ENCODE results near the gene PFDN6. TPM values are rescaled to one million over a fixed set of nuclear protein-coding genes. Genes with fewer than 3 reads are reported as not detected.
"Not testable (repeated sequence)": the region's sequence is repeated elsewhere in the genome, so short reads cannot be mapped to it uniquely, and the experiment has no call there.

Gene PFDN6
- polyA plus RNA-seq, 3 donors from 2014 or later, result 25.7 to 55.6 (median 49.2) TPM

DNA sequence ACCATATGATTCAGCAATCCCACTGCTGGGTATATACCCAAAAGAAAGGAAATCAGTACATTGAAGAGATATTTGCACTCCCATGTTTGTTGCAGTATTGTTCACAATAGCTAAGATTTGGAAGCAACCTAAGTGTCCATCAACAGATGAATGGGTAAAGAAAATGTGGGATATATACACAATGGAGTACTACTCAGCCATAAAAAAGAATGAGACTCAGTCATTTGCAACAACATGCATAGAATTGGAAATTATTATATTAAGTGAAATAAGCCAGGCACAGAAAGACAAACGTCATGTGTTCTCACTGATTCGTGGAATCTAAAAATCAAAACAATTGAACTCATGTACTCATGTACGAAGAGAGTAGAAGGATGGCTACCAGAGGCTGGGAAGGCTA, 26.9 kb upstream of the PFDN6 start:
- Mint-ChIP-seq H3K27ac (peak overlapping the region in 1 of 6 donors; percentile 32), H3K36me3 (peaks cover 23 to 45% (median 25%) of the 10 kb centered on the region in 3 donors)
- DNase-seq; H3K9me3 Mint-ChIP-seq; H3K27me3 Mint-ChIP-seq (ENCODE audit: low read depth in 3 of 3); H3K4me1 Mint-ChIP-seq; H3K4me3 Mint-ChIP-seq: not testable (repeated sequence)

DNA sequence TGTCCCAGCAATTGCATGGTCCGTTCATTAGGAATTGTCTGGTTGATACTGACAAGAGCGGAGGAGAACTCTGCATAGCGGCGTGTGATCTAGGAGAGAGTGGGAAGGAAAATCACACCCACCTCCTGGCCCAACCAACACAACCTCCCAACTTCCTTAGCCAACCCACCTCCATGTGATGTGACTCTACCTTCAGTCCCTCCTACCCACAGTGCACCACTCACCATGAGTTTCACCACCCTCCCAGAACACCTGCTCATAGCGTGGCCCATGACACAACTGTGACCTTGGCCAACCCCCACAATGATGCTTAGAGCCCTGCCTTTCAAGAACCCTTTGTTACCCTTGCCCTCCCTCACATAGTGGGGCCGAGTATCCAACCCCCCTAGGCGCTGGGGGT, 25.4 kb upstream of the PFDN6 start:
- H3K27me3 Mint-ChIP-seq (ENCODE audit: low read depth in 3 of 3), result no peaks in the 10 kb centered on the region
- no peak overlapping the region for H3K4me3 Mint-ChIP-seq
- H3K4me1 Mint-ChIP-seq, result peaks cover 0 to 2% of the 10 kb centered on the region in 2 donors
- peak overlapping the region in 1 of 6 donors; percentile 48 for H3K27ac Mint-ChIP-seq
- H3K9me3 Mint-ChIP-seq, result no peaks in the 10 kb centered on the region
- peaks cover 31 to 58% (median 37%) of the 10 kb centered on the region in 3 donors for H3K36me3 Mint-ChIP-seq
- no peak for DNase-seq

DNA sequence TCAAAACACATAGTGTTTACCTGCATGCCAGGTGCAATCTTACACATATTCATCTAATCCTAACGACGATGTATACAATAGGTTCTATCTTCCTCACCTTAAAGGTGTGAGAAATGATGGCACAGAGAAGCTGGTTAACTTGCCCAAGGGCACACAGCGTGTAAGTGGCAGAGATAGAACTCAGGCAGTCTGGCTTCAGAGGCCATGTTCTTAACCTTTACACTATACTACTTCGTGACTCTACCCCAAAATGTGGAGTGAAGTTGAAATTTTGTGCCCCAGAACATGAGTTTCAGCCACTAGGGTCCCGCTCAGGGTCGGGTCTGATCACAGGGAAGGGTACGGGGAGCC, 18.3 kb upstream of the PFDN6 start:
- Mint-ChIP-seq H3K36me3 (peaks cover 28 to 50% (median 29%) of the 10 kb centered on the region in 3 donors), H3K27ac (peak overlapping the region; percentile 96 to 100 (median 99)), H3K4me1 (peaks cover 53 to 65% of the 10 kb centered on the region in 2 donors), H3K9me3 (no peaks in the 10 kb centered on the region), H3K4me3 (peak overlapping the region; percentile 96 to 100 (median 98)), H3K27me3 (ENCODE audit: low read depth in 3 of 3) (peaks cover 8 to 15% (median 12%) of the 10 kb centered on the region in 3 donors)
- no peak for DNase-seq

DNA sequence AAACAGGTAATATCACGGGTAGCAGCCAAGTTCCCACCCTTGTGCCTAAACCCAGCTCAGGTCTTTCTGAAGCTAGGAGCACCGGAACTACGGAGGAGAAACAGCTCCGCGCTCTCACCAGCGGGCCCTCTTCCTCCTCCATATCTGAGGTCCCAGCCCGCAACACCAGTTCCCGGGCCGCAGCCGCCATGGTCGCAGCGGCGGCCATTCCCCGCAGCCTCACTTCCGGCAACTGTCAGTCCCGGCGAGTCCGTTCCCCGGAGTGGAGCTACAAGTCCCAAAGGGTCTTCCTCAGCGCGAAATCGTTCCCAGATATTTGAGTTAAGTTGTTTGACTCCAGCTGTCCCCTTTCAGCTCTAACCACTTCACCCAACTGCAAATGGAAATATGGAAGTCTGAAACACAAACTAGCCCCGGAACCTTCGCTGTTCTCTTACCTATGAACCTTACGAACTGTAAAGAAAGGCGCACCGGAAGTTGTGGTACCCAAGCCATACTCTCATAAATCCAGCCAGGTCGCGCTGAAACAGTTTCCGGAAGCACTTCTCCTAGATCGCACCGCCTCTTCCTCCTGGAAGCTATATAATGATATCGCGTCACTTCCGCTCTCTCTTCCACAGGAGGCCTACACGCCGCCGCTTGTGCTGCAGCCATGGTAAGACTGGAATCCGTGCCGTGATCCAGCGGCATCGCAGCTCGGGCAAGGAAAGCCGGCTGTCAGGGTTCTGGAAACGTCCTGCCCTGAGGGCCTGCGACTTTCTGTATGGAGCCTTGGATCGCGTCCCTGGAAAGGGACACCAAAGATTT, 17.7 kb upstream of the PFDN6 start, which contains the start of the genes RPS18 and VPS52:
TSS of gene RPS18 (plus strand) at position 608 of the 807 bp plus-strand sequence. CDS start at position 653, 45 bp downstream.
TSS of gene VPS52 (minus strand) at position 409 of the 807 bp plus-strand sequence. CDS start at position 208, 201 bp downstream.
- Mint-ChIP-seq H3K27me3 (ENCODE audit: low read depth in 3 of 3) (peaks cover 8 to 18% (median 17%) of the 10 kb centered on the region in 3 donors), H3K9me3 (no peaks in the 10 kb centered on the region), H3K4me1 (peaks cover 59 to 71% of the 10 kb centered on the region in 2 donors), H3K4me3 (peak within 1 kb of the TSS; percentile 96 to 100 (median 98)), H3K27ac (peak within 1 kb of the TSS; percentile 96 to 100 (median 99)), H3K36me3 (peaks cover 24 to 50% (median 28%) of the 10 kb centered on the region in 3 donors)
- peak; percentile 91 to 95 (median 95) for DNase-seq

DNA sequence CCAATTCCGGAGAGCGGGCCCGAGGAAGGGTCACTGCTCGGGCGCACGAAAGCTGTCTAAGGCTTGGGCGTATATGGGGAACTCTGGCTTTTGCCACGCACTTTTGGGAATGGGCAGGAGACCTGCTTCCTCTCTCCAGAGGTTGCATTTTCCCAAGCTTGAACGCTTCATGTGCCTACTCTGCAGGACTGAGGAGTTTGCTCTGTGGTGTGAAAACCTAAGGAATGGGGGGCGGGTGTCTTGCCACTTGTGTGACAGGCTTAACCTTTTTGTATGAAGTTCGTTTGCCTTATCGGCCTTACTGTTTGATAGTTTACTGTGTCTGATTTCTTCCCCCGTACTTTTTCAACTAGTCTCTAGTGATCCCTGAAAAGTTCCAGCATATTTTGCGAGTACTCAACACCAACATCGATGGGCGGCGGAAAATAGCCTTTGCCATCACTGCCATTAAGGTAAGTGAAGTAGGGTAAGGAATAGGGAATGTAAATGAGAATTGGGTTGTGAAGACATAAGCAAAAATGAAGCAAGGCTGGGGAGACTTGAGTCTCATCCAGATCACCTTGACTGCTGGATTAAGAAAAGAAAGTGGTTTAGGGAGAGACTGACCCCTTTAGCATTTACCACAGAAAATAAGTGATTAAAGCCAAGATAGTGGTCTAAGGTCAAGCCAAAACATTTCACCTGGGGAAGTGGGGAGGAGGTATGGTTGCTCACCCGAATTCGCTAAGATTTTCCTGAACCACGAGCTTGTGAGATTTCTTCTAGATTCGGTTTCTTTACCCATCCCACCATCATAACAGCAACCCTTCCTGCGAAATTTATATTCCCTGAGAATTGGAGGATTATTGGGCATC, 16.9 kb upstream of the PFDN6 start:
- Mint-ChIP-seq H3K27me3 (ENCODE audit: low read depth in 3 of 3) (peaks cover 8 to 22% (median 21%) of the 10 kb centered on the region in 3 donors), H3K36me3 (peaks cover 22 to 45% (median 23%) of the 10 kb centered on the region in 3 donors), H3K9me3 (no peaks in the 10 kb centered on the region), H3K4me1 (peaks cover 60 to 73% of the 10 kb centered on the region in 2 donors), H3K27ac (peak overlapping the region; percentile 96 to 100 (median 99)), H3K4me3 (peak overlapping the region; percentile 96 to 100 (median 98))
- DNase-seq, result no peak

DNA sequence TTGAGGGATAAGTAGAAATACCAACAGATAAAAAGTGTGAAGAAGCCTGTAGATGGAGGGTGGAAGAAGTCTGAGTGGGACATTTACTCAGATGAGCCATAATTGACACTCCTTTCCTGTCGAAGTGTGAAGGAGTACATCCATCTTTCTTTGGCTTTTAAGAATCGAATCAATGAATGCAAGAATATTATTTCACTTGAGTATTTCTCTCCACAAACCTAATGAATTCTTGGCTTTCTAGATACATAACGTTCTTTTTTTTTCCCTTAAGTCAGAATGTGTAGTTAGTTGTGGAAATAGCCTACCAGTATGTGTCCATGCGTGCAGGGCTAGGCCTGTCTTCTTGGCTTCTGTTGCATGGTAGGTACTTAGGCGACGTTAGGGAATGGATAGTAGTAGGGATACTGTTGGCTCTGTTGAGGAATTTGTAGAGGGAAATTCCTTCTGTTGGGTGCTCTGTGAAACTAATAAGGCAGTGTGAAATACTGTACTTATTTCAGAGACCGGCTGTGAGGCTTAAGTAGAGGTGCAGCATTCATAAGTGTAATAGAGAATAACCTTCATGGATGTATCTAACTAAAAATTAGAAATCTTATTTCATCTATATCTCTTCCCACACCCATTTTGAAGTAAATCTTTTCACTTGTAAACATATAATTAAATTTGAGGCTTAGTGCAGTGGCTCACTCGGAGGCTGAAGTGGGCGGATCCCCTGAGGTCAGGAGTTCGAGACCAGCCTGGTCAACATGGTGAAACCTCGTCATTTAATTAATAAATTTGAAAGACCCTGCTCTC, 16.1 kb upstream of the PFDN6 start:
- H3K4me1 Mint-ChIP-seq, result peaks cover 67 to 81% of the 10 kb centered on the region in 2 donors
- DNase-seq, result no peak

DNA sequence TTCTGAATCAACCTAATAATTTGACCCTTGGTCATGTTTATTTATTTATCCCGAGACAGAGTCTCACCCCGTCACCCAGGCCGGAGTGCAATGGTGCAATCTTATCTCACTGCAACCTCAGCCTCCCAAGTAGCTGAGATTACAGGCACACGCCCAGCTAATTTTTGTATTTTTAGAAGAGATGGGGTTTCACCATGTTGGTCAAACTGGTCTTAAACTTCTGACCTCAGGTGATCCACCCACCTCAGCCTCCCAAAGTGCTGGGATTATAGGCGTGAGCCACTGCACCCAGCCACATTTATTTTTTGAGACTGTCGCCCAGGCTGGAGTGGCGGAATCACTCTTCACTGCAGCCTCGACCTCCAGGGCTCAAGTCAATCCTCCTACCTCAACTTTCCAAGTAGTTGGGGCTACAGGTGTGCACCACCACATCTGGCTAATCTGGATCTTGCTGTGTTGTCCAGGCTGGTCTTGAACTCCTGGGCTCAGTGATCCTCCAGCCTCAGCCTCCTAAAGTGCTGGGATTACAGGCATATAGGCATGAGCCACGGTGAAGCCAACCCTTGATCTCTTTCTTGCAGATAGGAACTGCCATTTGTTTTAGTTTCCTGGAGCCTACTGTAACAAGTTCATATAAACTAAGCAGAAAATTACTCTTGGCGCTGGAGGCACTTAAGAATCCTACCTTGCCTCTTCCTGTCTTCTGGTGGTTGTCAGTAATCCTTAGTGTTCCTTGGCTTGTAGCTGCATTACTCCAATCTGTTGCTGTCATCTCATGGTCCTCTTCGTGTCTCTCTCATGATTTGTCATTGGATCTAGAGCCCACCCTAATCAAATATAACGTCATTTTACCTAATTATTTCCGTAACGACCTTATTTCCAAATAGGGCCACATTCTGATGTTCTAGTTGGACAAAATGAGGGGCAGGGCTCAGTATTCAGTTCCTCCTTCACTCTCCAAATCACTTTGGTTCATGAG, 15.2 kb upstream of the PFDN6 start:
- Mint-ChIP-seq H3K4me1 (peaks cover 73 to 90% of the 10 kb centered on the region in 2 donors), H3K36me3 (peaks cover 12 to 31% (median 15%) of the 10 kb centered on the region in 3 donors), H3K27ac (peak overlapping the region; percentile 92 to 100 (median 97)), H3K27me3 (ENCODE audit: low read depth in 3 of 3) (peaks cover 10 to 22% (median 21%) of the 10 kb centered on the region in 3 donors), H3K4me3 (peak overlapping the region; percentile 48 to 100 (median 96)), H3K9me3 (no peaks in the 10 kb centered on the region)
- no peak for DNase-seq

More for the DNA sequence above, 16.1 kb upstream of the PFDN6 start:
- Mint-ChIP-seq H3K9me3 (no peaks in the 10 kb centered on the region), H3K4me3 (peak overlapping the region; percentile 96 to 100 (median 98)), H3K27me3 (ENCODE audit: low read depth in 3 of 3) (peaks cover 10 to 22% (median 21%) of the 10 kb centered on the region in 3 donors), H3K36me3 (peaks cover 15 to 38% (median 18%) of the 10 kb centered on the region in 3 donors), H3K27ac (peak overlapping the region; percentile 96 to 100 (median 99))

DNA sequence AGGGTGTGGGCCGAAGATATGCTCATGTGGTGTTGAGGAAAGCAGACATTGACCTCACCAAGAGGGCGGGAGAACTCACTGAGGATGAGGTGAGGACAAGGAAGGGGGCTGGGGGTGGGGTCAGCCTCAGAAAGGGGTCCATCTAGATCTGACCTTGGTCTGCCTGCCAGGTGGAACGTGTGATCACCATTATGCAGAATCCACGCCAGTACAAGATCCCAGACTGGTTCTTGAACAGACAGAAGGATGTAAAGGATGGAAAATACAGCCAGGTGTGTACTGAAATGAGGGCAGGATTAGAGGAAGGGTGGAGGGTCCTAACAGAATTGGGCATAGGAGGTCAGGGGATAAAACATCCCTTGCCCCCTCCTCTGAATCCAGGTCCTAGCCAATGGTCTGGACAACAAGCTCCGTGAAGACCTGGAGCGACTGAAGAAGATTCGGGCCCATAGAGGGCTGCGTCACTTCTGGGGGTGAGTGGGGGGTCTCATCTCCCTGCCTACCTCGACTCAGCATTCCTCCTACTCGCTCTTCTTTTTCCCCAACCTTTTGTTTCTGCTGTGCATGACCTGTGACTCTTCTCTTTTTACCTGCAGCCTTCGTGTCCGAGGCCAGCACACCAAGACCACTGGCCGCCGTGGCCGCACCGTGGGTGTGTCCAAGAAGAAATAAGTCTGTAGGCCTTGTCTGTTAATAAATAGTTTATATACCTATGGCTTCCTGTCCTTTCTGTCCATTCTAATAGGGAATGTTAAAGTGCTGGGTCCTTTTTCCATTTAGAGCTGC, 13.4 kb upstream of the PFDN6 start:
- not testable (repeated sequence) for H3K9me3 Mint-ChIP-seq, DNase-seq
- peak overlapping the region; percentile 93 to 98 (median 96) for H3K27ac Mint-ChIP-seq
- H3K27me3 Mint-ChIP-seq (ENCODE audit: low read depth in 3 of 3), result peaks cover 9 to 20% (median 18%) of the 10 kb centered on the region in 3 donors
- peaks cover 68 to 79% of the 10 kb centered on the region in 2 donors for H3K4me1 Mint-ChIP-seq
- H3K36me3 Mint-ChIP-seq, result peaks cover 11 to 31% (median 12%) of the 10 kb centered on the region in 3 donors
- peak overlapping the region; percentile 84 to 93 (median 88) for H3K4me3 Mint-ChIP-seq

DNA sequence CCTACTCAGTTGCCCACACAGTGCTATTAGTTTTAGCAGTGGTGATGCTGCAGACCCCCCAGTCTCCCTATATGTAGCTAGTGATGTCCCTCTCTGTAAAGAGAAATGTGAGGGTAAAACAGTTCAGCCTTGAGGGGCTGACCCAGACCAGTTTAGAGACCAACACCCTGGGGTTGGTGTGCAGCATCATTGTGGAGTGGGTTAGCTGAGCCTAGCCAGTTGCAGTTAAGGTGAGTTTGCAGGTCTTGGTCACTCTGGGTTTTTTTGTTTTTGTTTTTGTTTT, 12.9 kb upstream of the PFDN6 start:
- Mint-ChIP-seq H3K36me3 (peaks cover 12 to 31% (median 16%) of the 10 kb centered on the region in 3 donors), H3K27ac (peak overlapping the region; percentile 93 to 98 (median 96)), H3K27me3 (ENCODE audit: low read depth in 3 of 3) (peaks cover 6 to 16% (median 13%) of the 10 kb centered on the region in 3 donors), H3K9me3 (no peaks in the 10 kb centered on the region), H3K4me3 (peak overlapping the region; percentile 84 to 93 (median 88)), H3K4me1 (peaks cover 63 to 73% of the 10 kb centered on the region in 2 donors)
- no peak for DNase-seq

DNA sequence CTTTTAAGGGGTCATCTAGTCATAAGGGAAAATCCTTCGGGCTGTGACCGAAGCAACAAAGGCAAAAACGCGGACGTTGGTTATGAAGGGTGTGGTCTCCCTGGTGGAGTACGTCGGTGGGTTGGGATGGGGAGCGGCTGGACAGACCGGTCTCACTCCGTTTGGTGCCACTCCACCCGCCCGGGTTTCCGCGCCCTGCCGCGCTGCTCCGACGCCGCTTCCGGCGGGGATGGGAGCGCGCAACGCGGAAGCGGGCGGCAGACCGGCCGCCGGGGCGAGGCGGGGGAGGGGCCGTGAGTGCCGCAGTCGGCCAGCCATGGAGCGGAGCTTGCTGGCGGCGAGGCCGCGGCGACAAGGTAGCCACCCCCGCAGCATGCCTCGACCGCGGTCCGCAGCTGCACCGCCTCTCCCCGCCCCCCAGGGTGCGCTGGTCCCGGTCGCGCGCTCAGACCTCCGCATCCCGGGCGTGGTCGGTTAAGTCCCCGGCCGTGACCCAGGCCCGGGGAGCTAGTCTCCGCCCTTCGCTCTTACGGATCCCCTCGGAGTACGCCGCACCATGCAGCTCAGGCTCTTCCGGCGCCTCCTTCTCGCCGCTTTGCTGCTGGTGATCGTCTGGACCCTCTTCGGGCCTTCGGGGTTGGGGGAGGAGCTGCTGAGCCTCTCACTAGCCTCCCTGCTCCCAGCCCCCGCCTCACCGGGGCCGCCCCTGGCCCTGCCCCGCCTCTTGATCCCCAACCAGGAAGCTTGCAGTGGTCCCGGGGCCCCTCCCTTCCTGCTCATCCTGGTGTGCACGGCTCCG, 12.3 kb upstream of the PFDN6 start, which contains the start of gene B3GALT4:
TSS of gene B3GALT4 (plus strand) at position 260 of the 799 bp plus-strand sequence. CDS start at position 557, 297 bp downstream.
- Mint-ChIP-seq H3K27ac (peak within 1 kb of the TSS; percentile 93 to 98 (median 96)), H3K36me3 (peaks cover 12 to 31% (median 16%) of the 10 kb centered on the region in 3 donors), H3K9me3 (no peaks in the 10 kb centered on the region), H3K4me3 (peak within 1 kb of the TSS; percentile 89 to 93 (median 92)), H3K27me3 (ENCODE audit: low read depth in 3 of 3) (peaks cover 2 to 11% (median 8%) of the 10 kb centered on the region in 3 donors), H3K4me1 (peaks cover 57 to 68% of the 10 kb centered on the region in 2 donors)
- DNase-seq, result peak; percentile 78 to 80 (median 79)

All from immature natural killer cell (primary cell).